Erythroblast (primary cell): ENCODE measurements around the gene PPP1R12B.

Source experiments
- GATA1 ChIP-seq: IDR thresholded peaks from 2 replicates; pipeline ENCODE4 v1.6.1; 2011; ENCODE audit warnings: low read depth, mild to moderate bottlenecking, control low read depth, low read length, moderate library complexity
- POLR2A ChIP-seq: IDR thresholded peaks from 2 replicates; pipeline ENCODE4 v1.6.1; 2011; ENCODE audit warnings: mild to moderate bottlenecking, low read length

DNA sequence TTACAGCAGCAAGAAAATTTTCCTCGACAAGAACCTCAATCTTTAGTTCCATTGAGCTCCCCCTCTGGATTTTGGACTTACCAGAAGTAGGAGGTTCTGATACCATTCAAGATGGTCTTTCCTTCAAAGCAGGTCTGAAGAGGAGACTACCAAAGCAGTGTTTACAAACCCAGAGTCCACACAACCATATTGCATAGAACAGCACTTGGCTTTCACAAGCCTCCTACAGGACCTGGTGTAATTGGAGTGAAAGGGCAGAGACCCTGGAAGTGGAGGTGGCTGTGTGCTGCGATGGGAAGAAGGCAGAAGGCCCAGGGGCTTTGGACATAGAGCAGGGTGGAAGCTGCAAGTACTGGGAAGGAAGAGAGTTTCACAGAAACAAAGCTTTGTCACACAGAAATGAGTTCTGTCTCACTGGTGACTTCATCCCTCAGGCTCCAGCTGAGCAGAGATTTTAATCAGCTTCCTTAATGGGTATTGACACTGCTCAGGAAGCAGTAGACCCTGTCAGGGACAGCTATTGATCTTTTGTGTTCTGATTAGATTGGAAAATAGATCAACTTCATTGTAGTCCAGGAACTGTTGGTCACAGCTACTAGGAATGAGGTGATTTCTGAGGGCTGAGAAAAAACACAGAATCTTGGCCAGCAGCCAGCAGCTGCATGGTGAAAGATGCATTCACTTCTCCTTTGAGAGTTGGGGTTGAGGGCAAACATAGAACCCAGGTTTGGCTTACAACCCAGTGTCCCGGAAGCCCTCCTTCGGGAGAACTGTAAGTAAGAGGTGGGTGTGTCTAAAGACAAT, 237.7 kb downstream of the PPP1R12B start:
- no peak for TF ChIP-seq POLR2A
- TF ChIP-seq GATA1: no peak
